ENCODE data around the gene UVRAG. TPM values are rescaled to one million over a fixed set of nuclear protein-coding genes. Genes with fewer than 3 reads are reported as not detected.

The UVRAG gene
- total and polyA plus RNA-seq, 2 of the 4 experiments (the other 2 are of a cell fraction): 5.6 to 10.9 TPM

DNA sequence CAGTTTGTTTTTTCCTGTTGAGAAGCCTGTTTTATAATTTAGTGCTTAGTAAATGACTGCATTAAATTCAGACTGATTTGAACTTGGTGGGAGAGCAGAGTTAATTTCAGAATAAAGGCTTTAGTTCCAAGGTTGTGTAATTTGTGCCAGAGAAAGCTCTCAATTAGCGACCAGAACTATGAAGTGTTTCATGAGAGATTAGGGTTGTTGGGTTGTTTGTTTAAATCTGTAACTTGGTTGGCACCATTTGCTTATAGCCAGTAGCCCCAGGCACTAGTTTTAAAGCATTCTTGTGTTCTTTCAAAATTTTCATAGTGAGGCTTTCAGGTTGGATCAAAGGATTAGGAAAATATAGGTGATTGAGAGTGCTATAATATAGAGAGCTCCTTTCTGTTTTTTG, 25.5 kb downstream of the UVRAG start:
- Histone ChIP-seq H3K14ac (replicated peaks; ENCODE audit: low read depth, low read length) (no peak overlapping the region), H3K36me3 (ENCODE audit: control insufficient read depth, insufficient read depth, low read length) (0 out of 2 replicates have a peak, but pooled peaks cover 1% of the 10 kb centered on the region), H3K27me3 (ENCODE audit: control insufficient read depth, insufficient read depth, low read length) (no peaks in the 10 kb centered on the region), H4K5ac (ENCODE audit: low read depth, low read length) (no peak overlapping the region), H2BK120ac (ENCODE audit: low read depth, low read length) (no peak overlapping the region), H3K4ac (ENCODE audit: low read depth, low read length) (no peak overlapping the region), H3K9me3 (ENCODE audit: control insufficient read depth, insufficient read depth, low read length) (no peaks in the 10 kb centered on the region), H3K23ac (ENCODE audit: low read depth, low read length) (no peak overlapping the region), H2BK20ac (ENCODE audit: low read depth, low read length) (no peak overlapping the region), H2BK5ac (ENCODE audit: low read depth, low read length, poor library complexity, severe bottlenecking) (no peak overlapping the region), H2AFZ (replicated peaks; ENCODE audit: low read length, poor library complexity) (no peak overlapping the region), H2AK9ac (replicated peaks; ENCODE audit: low read depth, low read length, poor library complexity) (no peak overlapping the region), H3K18ac (ENCODE audit: low read depth, low read length) (no peak overlapping the region), H3K4me1 (ENCODE audit: control insufficient read depth, insufficient read depth, low read length) (no peaks in the 10 kb centered on the region), H2BK15ac (ENCODE audit: low read depth, low read length) (no peak overlapping the region), H3K4me2 (ENCODE audit: low read depth, low read length) (no peak overlapping the region), H4K8ac (ENCODE audit: low read depth in 2 of 2, low read length in 2 of 2) (no peak overlapping the region), H4K91ac (ENCODE audit: insufficient read depth, low read depth, low read length) (no peak overlapping the region), H3K79me1 (ENCODE audit: low read depth in 1 of 2, low read length in 2 of 2) (peaks cover 13 to 19% of the 10 kb centered on the region in 2 experiments), H3K9ac (ENCODE audit: low read depth, low read length) (no peak overlapping the region), H3K27ac (ENCODE audit: insufficient read depth, low read length) (no peak overlapping the region), H3K56ac (ENCODE audit: extremely low read depth, insufficient read depth, low read length) (no peak overlapping the region), H2AK5ac (ENCODE audit: low read depth, low read length) (no peak overlapping the region), H4K20me1 (ENCODE audit: insufficient read depth, low read length) (peaks cover 7% of the 10 kb centered on the region; the same call in 1 of the 2 replicates), H3K9me1 (ENCODE audit: insufficient read depth, low read length) (0 out of 2 replicates have a peak, but pooled peaks cover 4% of the 10 kb centered on the region), H3K4me3 (ENCODE audit: insufficient read depth, low read depth, low read length) (no peak overlapping the region)
- BruUV-seq (replicated peaks): no TSS peak
- TF ChIP-seq MAFK (IDR thresholded peaks at IDR 0.05; ENCODE audit: low read depth, low read length) (no peak), SMC3 (IDR thresholded peaks at IDR 0.05; ENCODE audit: low read depth, low read length) (no peak), BHLHE40 (IDR thresholded peaks at IDR 0.05; ENCODE audit: low read depth, low read length) (no peak), RFX5 (IDR thresholded peaks at IDR 0.05; ENCODE audit: low read depth, low read length) (no peak), RCOR1 (IDR thresholded peaks at IDR 0.05; ENCODE audit: insufficient replicate concordance, low read length) (no peak), CHD1 (IDR thresholded peaks at IDR 0.05; ENCODE audit: low read depth, low read length) (no peak), MAZ (IDR thresholded peaks at IDR 0.05; ENCODE audit: borderline replicate concordance, low read depth, low read length) (no peak), POLR2A (IDR thresholded peaks at IDR 0.05; ENCODE audit: low read depth, low read length) (no peak), FOS (IDR thresholded peaks at IDR 0.05; ENCODE audit: low read depth, low read length) (no peak), CEBPB (IDR thresholded peaks at IDR 0.05; ENCODE audit: low read depth, low read length) (no peak), MXI1 (IDR thresholded peaks at IDR 0.05; ENCODE audit: borderline replicate concordance, low read depth, low read length) (no peak), NFE2L2 (IDR thresholded peaks at IDR 0.05; ENCODE audit: low read depth, low read length) (no peak), RAD21 (IDR thresholded peaks at IDR 0.05; ENCODE audit: low read length) (no peak)
- TF ChIP-seq, protein P1, sequence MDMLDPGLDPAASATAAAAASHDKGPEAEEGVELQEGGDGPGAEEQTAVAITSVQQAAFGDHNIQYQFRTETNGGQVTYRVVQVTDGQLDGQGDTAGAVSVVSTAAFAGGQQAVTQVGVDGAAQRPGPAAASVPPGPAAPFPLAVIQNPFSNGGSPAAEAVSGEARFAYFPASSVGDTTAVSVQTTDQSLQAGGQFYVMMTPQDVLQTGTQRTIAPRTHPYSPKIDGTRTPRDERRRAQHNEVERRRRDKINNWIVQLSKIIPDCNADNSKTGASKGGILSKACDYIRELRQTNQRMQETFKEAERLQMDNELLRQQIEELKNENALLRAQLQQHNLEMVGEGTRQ (IDR thresholded peaks at IDR 0.05; ENCODE audit: low read depth, low read length): no peak
- TF ChIP-seq, protein P2, sequence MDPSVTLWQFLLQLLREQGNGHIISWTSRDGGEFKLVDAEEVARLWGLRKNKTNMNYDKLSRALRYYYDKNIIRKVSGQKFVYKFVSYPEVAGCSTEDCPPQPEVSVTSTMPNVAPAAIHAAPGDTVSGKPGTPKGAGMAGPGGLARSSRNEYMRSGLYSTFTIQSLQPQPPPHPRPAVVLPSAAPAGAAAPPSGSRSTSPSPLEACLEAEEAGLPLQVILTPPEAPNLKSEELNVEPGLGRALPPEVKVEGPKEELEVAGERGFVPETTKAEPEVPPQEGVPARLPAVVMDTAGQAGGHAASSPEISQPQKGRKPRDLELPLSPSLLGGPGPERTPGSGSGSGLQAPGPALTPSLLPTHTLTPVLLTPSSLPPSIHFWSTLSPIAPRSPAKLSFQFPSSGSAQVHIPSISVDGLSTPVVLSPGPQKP (IDR thresholded peaks at IDR 0.05; ENCODE audit: borderline replicate concordance, low read depth, low read length): no peak
- TF ChIP-seq, protein P3, sequence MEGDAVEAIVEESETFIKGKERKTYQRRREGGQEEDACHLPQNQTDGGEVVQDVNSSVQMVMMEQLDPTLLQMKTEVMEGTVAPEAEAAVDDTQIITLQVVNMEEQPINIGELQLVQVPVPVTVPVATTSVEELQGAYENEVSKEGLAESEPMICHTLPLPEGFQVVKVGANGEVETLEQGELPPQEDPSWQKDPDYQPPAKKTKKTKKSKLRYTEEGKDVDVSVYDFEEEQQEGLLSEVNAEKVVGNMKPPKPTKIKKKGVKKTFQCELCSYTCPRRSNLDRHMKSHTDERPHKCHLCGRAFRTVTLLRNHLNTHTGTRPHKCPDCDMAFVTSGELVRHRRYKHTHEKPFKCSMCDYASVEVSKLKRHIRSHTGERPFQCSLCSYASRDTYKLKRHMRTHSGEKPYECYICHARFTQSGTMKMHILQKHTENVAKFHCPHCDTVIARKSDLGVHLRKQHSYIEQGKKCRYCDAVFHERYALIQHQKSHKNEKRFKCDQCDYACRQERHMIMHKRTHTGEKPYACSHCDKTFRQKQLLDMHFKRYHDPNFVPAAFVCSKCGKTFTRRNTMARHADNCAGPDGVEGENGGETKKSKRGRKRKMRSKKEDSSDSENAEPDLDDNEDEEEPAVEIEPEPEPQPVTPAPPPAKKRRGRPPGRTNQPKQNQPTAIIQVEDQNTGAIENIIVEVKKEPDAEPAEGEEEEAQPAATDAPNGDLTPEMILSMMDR (conservative IDR thresholded peaks at IDR 0.05; ENCODE audit: low read depth, low read length): no peak
- DNase-seq (no peak), ATAC-seq (ENCODE audit: low read depth) (no peak)
- dilution Hi-C loops (cut with HindIII; ENCODE audit: low sequenced_read_pairs, unreplicated experiment): no loop called here
- in situ Hi-C loops (cut with MboI; ENCODE audit: low sequenced_read_pairs): no loop called here
- 50% methylated on average over 1 of the region's 1 CpG; no CpG with 5 or more reads in 1 of the 2 experiments for WGBS, 2 experiments (ENCODE audit: extremely low coverage in 2 of 2, insufficient read length in 1 of 2)
- ChIA-PET CTCF (interaction anchor here (1.2 kb wide), 1 partner anchor 14 kb away, joined by 3 read pairs; no protein-coding TSS in a partner anchor), POLR2A (ENCODE audit: unreplicated experiment) (interaction anchor here (0.5 kb wide), 1 partner anchor 296 kb away, joined by 3 read pairs; no protein-coding TSS in a partner anchor)
- intact Hi-C loops (cut with micrococcal nuclease): loop anchor here (2.0 kb wide), 1 partner anchor 14 kb away; no protein-coding TSS in a partner anchor

Data from IMR-90 (cell line).